ENCODE data around the gene PTPN7.
A peak's percentile ranks its signal among the peaks of the same experiment; 100 is the strongest.
"Not testable (repeated sequence)": the region's sequence is repeated elsewhere in the genome, so short reads cannot be mapped to it uniquely, and the experiment has no call there.

PTPN7 gene

DNA sequence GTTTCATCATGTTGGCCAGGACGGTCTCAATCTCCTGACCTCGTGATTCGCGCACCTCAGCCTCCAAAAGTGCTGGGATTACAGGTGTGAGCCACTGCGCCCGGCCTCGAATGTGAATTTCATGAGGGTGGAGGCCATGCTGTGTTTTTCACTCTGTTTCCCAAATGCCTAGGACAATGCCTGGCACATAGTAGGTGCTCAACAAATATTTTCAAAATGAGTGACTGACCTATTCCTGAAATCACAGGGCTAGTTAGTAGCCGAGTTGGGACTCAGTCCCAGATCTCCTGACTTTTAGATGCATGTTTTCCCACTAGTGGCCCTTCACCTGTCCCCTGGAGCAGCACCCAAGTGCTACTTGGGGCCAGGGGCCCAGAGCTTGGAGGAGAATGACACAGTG lies 44.1 kb downstream of the PTPN7 start:
- H3K4me1 ChIP-seq, result no peaks in the 10 kb centered on the region
- DNase-seq (ENCODE audit: low spot score in 2 of 2), result no peak
- no peaks in the 10 kb centered on the region for H3K9me3 ChIP-seq
- no peak overlapping the region for H3K4me3 ChIP-seq
- no peaks in the 10 kb centered on the region for H3K36me3 ChIP-seq (replicated peaks)
- in situ Hi-C loops (cut with MboI; ENCODE audit: low sequenced_read_pairs), result loop anchor here (10.0 kb wide), 1 partner anchor 221 kb away; no protein-coding TSS in a partner anchor
- H3K27me3 ChIP-seq (ENCODE audit: low read depth), result no peaks in the 10 kb centered on the region

DNA sequence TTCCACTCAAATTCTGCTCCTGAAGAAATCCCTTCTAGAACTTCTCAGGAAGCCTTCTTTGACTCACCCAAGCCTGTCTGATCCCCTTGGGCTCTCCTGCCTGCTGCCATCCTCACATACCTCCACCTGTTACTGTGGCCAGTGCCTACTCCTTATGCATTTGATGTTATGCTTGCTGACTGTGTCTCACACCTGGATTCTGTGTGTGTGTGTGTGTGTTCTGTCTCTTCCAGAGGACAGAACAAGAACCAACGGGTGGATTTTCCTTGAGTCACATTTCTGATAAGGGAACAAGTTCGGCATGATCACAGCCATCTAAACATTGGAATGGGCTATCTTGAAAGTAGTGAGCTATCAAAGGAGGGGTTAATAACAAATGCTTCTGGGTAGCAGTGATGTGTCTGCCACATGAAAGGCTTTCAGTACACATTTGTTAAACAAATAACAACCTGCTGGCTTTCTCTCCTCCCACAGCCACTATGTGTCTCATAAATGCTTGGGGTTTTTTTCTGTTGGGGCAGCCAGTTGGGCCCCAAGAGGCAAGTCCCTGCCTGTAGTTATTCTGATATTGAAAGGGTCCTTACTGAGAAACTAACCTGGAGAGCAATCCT lies 46.6 kb downstream of the PTPN7 start:
- no peaks in the 10 kb centered on the region for H3K36me3 ChIP-seq (replicated peaks)
- H3K9me3 ChIP-seq, result no peaks in the 10 kb centered on the region
- no peaks in the 10 kb centered on the region for H3K4me1 ChIP-seq
- no peak overlapping the region for H3K4me3 ChIP-seq
- in situ Hi-C loops (cut with MboI; ENCODE audit: low sequenced_read_pairs), result loop anchor here (10.0 kb wide), 1 partner anchor 219 kb away; no protein-coding TSS in a partner anchor
- DNase-seq (ENCODE audit: low spot score in 2 of 2), result no peak
- no peaks in the 10 kb centered on the region for H3K27me3 ChIP-seq (ENCODE audit: low read depth)

DNA sequence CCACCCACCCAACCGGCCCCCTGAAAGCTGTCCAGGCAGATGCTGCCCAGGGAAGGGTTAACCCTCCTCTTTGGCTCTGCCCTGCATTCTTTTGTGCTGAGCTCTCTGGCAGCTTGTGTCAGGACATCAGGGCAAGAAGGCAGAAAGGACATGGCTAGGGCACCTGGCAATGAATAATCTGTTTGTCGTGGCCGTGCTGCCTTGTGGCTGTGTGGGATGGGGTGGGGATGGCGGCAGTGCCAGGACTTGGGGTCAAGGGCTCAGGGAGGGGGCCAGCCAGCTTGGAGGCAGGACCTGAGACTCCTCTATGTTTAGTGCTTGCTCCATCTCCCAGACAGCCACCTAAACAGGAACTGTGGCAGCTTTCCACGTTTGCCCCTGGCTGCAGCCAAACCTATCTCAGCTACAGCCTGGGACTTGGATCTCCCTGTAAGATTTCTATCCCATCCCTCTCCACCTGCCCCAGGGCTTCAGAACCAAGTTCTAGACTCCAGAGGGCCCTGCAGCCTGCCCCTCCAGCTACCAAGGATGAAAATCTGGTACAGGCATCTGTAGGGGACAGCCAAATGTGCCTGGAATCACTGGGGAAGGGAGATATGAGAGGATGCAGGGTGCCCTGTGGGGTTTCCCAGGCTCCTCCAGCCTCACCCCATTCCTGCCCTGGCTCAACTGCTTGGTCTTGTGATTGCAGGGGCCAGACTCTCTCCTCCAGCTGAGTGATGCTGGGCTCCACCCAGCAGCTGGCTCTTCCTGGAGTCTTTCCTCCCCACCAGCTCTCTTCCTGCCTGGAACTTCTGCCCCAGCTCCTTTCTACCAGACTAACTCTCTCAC lies 47.3 kb downstream of the PTPN7 start:
- no peak for DNase-seq (ENCODE audit: low spot score in 2 of 2)
- Histone ChIP-seq H3K36me3 (replicated peaks) (no peaks in the 10 kb centered on the region), H3K27me3 (ENCODE audit: low read depth) (no peaks in the 10 kb centered on the region), H3K4me3 (no peak overlapping the region), H3K9me3 (no peaks in the 10 kb centered on the region), H3K4me1 (no peaks in the 10 kb centered on the region)
- in situ Hi-C loops (cut with MboI; ENCODE audit: low sequenced_read_pairs), result loop anchor here (10.0 kb wide), 1 partner anchor 218 kb away; no protein-coding TSS in a partner anchor

GRCh38 chr1:202111589-202111988 lies 48.8 kb downstream of the PTPN7 start:
- DNase-seq (ENCODE audit: low spot score in 2 of 2); H3K4me3 ChIP-seq; H3K36me3 ChIP-seq (replicated peaks); H3K9me3 ChIP-seq; H3K27me3 ChIP-seq (ENCODE audit: low read depth); H3K4me1 ChIP-seq: not testable (repeated sequence)
- in situ Hi-C loops (cut with MboI; ENCODE audit: low sequenced_read_pairs), result loop anchor here (10.0 kb wide), 1 partner anchor 217 kb away; no protein-coding TSS in a partner anchor

- no peak overlapping the region for H3K4me3 ChIP-seq
- DNase-seq (ENCODE audit: low spot score in 2 of 2), result no peak
- H3K36me3 ChIP-seq (replicated peaks), result no peaks in the 10 kb centered on the region
- in situ Hi-C loops (cut with MboI; ENCODE audit: low sequenced_read_pairs), result loop anchor here (10.0 kb wide), 1 partner anchor 216 kb away; no protein-coding TSS in a partner anchor
- peaks cover under 1% of the 10 kb centered on the region; the same call in 1 of the 2 replicates for H3K4me1 ChIP-seq
- H3K9me3 ChIP-seq, result no peaks in the 10 kb centered on the region
- no peaks in the 10 kb centered on the region for H3K27me3 ChIP-seq (ENCODE audit: low read depth)
Measured at GRCh38 chr1:202110977-202111376, 49.4 kb downstream of the PTPN7 start.

GRCh38 chr1:202107801-202108731 lies 52.3 kb downstream of the PTPN7 start:
- Histone ChIP-seq H3K36me3 (replicated peaks) (no peaks in the 10 kb centered on the region), H3K4me3 (no peak overlapping the region), H3K27me3 (ENCODE audit: low read depth) (no peaks in the 10 kb centered on the region), H3K9me3 (no peaks in the 10 kb centered on the region), H3K4me1 (peaks cover 7% of the 10 kb centered on the region)
- DNase-seq (ENCODE audit: low spot score in 2 of 2), result no peak
- in situ Hi-C loops (cut with MboI; ENCODE audit: low sequenced_read_pairs), result no loop called here

GRCh38 chr1:202107321-202107761 lies 53.1 kb downstream of the PTPN7 start:
- Histone ChIP-seq H3K36me3 (replicated peaks) (no peaks in the 10 kb centered on the region), H3K27me3 (ENCODE audit: low read depth) (no peaks in the 10 kb centered on the region), H3K9me3 (no peaks in the 10 kb centered on the region), H3K4me1 (peaks cover 7% of the 10 kb centered on the region), H3K4me3 (no peak overlapping the region)
- DNase-seq (ENCODE audit: low spot score in 2 of 2), result no peak
- in situ Hi-C loops (cut with MboI; ENCODE audit: low sequenced_read_pairs), result no loop called here

- Histone ChIP-seq H3K4me3 (no peak overlapping the region), H3K9me3 (no peaks in the 10 kb centered on the region), H3K4me1 (peaks cover 7% of the 10 kb centered on the region), H3K36me3 (replicated peaks) (no peaks in the 10 kb centered on the region), H3K27me3 (ENCODE audit: low read depth) (no peaks in the 10 kb centered on the region)
- no peak for DNase-seq (ENCODE audit: low spot score in 2 of 2)
- in situ Hi-C loops (cut with MboI; ENCODE audit: low sequenced_read_pairs), result no loop called here
Measured at GRCh38 chr1:202106340-202107254, 53.8 kb downstream of the PTPN7 start.

DNA sequence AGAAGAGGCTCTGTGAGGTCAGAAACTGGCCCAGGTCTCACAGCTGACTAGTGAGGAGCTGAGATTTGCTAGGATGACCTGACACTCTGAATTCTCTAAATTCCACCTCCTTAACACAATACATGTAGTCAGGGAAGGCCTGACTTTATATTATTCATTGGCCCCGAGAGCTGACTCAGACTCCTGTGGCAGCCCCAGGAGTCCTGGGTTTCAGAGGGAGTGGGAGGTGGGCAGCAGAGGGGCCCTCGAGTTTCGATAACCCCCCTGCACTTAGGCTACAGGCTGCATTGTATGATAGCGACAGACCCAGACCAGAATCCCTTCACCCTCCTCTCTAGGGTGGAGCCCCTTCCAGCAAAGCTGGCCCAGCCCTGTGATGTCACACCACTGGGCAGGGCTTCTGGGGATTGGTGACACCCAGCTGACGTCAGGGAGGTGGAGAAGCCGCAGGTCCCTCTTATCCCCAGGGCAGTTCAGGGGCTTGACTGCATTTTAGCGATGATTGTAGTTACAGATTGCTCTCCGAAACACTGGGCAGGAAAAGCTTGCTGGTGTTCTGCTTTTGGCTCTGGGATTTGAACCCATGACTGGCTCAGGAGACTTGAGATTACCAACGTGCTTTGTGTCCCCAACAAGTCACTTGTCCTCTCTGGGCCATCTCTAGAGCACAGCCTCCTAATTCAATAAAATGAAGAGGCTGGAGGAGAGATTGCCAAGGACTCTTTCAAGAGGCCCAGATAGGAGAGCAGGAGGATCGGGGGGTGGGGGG lies 54.6 kb downstream of the PTPN7 start:
- in situ Hi-C loops (cut with MboI; ENCODE audit: low sequenced_read_pairs), result no loop called here
- Histone ChIP-seq H3K36me3 (replicated peaks) (no peaks in the 10 kb centered on the region), H3K9me3 (no peaks in the 10 kb centered on the region), H3K4me1 (peaks cover 7% of the 10 kb centered on the region), H3K27me3 (ENCODE audit: low read depth) (no peaks in the 10 kb centered on the region), H3K4me3 (no peak overlapping the region)
- peak; percentile 43 to 79 for DNase-seq (ENCODE audit: low spot score in 2 of 2)

DNA sequence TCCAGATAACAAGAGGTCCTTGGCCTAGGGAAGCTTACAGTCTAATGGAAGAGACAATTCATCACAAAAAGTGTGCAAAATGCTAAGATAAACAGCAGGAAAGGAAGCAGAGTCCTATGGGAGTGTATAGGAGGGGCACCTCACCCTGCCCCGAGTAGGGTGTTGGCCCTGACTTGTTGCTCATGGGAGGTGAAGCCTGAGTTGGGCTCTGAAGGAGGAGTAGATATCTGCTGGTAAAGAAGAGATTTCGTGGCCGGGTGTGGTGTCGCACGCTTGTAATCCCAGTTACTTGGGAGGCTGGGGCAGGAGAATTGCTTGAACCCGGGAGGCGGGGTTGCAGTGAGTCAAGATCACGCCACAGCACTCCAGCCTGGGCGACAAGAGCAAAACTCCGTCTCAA lies 56.3 kb downstream of the PTPN7 start:
- peaks cover 7% of the 10 kb centered on the region for H3K4me1 ChIP-seq
- H3K9me3 ChIP-seq, result no peaks in the 10 kb centered on the region
- in situ Hi-C loops (cut with MboI; ENCODE audit: low sequenced_read_pairs), result no loop called here
- no peaks in the 10 kb centered on the region for H3K27me3 ChIP-seq (ENCODE audit: low read depth)
- no peak for DNase-seq (ENCODE audit: low spot score in 2 of 2)
- H3K36me3 ChIP-seq (replicated peaks), result no peaks in the 10 kb centered on the region
- no peak overlapping the region for H3K4me3 ChIP-seq

DNA sequence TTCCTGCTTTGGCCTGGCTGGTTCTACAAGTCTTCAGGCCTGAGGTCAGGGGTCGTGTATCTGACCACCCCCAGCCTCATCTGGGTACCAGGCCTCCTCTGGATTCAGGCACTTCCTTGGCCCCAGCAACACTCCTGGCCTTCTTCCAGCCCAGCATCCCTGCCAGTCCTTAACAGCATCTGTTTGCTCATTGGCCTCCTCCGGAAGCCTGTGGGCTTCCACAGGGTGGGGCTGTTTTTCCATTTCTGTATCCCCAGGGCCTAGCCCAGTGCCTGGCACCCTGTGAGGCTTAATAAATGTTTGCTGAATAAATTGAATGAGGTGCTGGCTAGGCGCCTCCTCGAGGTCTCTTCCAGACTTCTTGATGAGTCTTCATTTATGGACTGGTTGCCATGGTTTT lies 59.2 kb downstream of the PTPN7 start:
- Histone ChIP-seq H3K36me3 (replicated peaks) (no peaks in the 10 kb centered on the region), H3K27me3 (ENCODE audit: low read depth) (no peaks in the 10 kb centered on the region), H3K4me3 (no peak overlapping the region), H3K4me1 (peaks cover 7% of the 10 kb centered on the region), H3K9me3 (no peaks in the 10 kb centered on the region)
- no peak for DNase-seq (ENCODE audit: low spot score in 2 of 2)
- in situ Hi-C loops (cut with MboI; ENCODE audit: low sequenced_read_pairs), result no loop called here
